Hindlimb muscle (tissue), 1 donor: ENCODE results near the gene FRYL. TPM values are rescaled to one million over a fixed set of nuclear protein-coding genes. Genes with fewer than 3 reads are reported as not detected.
"Not testable (repeated sequence)": the region's sequence is repeated elsewhere in the genome, so short reads cannot be mapped to it uniquely, and the experiment has no call there.

ENCODE experiments used
- DNase-seq: peaks from one replicate; pipeline ENCODE4 v3.0.0-alpha.2; 2013
- polyA plus RNA-seq: library from polyadenylated mRNA; unstranded; fragments of 120-200 nt; gene quantifications from one replicate; pipeline ENCODE4 v1.2.1, GENCODE V29; 2013; ENCODE audit not compliant: insufficient read length

Gene FRYL
- polyA plus RNA-seq, 1 donor: 25.6 TPM

DNA sequence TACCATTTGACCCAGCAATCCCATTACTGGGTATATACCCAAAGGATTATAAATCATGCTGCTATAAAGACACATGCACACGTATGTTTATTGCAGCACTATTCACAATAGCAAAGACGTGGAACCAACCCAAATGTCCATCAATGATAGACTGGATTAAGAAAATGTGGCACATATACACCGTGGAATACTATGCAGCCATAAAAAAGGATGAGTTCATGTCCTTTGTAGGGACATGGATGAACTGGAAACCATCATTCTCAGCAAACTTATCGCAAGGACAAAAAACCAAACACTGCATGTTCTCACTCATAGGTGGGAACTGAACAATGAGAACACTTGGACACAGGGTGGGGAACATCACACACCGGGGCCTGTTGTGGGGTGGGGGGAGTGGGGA is 34.9 kb downstream of the FRYL start:
- not testable (repeated sequence) for DNase-seq

DNA sequence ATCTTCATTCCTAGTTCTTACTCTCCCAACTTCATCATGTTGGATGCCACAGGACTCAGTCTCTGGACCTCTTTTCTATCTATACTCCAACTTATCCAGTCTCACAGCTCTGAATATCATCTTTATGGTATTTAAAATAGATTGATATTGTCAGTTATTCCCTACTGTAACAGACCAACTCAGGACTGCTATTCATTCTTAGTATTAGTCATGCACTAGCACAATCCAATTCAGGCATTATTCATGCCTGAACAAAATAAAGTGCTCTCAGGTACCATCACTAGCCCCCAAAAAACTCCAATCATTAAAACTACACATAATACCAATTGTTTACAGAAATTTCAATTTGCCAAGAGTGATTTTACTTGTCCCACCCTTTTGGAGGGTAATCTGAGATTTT is 37.7 kb downstream of the FRYL start:
- DNase-seq: no peak

DNA sequence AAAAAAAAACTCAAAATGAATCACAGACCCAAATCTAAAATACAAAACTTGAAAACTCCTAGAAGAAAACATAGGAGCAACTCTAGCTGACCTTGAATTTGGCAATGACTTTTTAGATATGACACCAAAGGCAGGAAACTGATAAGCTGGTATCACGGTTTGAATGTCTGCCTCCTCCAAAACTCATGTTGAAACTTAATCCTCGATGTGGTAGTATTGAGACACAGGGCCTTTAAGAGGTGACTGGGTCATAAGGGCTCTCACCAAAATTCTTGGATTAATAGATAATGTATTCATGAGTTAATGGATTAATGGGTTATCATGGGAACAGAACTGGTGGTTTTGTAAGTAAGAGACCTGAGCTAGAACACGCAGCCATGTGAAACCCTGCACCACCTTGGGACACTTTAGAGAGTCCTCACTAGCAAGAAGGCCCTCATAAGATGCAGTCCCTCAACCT is 40.5 kb downstream of the FRYL start:
- DNase-seq: no peak

- no peak for DNase-seq
These were observed 41.2 kb downstream of the FRYL start for GRCh38 chr4:48738856-48739255.

GRCh38 chr4:48728906-48729496 is 51.1 kb downstream of the FRYL start:
- not testable (repeated sequence) for DNase-seq

- DNase-seq: no peak
These were observed 52.2 kb downstream of the FRYL start for GRCh38 chr4:48727666-48728459.

- no peak for DNase-seq
These were observed 54.7 kb downstream of the FRYL start for GRCh38 chr4:48725414-48725813.

DNA sequence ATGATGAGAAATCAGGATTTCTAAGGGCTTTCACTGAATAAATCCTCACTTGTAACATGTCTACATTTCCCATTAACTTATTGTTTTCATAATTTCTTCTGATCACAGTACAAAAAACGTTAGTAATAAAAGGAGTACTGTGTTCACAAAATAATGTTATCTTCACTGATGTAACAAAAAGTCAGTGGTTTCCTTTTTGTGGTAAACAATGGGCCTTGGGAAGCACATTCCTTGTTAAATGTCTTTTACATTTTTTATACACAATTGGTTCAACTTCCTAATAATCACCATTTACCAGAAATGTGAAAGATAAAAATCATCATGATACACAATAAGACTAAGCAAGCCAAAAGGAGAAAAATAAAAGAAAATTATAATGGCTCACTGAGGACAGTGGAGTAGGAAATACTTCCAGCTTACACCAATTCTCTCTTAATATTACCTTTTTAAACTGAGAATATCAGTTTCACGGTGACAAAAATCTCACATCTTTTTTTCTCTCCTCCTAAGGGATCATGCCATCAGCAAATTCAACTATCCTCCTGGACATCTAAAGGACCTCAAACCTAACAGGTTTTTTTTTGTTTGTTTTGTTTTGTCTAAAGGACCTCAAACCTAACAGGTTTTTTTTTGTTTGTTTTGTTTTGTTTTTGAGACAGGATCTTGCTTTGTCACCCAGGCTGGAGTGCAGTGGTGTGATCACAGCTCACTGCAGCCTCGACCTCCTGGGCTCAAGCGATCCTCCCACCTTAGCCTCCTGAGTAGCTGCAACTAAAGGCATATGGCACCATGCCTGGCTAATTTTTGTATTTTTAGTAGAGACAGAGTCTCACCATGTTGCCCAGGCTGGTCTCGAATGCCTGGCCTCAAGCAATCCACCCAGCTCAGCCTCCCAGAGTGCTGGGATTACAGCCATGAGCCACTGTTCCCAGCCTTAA is 57.3 kb downstream of the FRYL start:
- no peak for DNase-seq

DNA sequence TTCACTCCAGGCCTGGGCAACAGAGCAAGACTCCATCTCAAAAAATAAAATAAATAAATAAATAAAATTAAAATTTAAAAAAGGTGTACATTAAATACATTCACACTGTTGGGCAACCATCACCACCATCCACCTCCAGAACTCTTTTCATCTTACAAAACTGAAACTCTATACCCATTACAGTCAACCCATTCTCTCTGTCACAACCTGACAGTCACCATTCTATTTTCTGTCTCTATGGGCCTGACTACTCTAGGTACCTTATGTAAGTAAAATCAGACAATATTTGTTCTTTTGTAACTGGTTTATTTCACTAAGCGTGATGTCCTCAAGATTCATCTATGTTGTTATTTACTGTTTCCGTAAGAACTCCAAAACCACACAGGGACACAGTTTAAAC is 59.6 kb downstream of the FRYL start:
- DNase-seq: no peak

- DNase-seq: no peak
These were observed 61.1 kb downstream of the FRYL start for GRCh38 chr4:48718818-48719465.

DNA sequence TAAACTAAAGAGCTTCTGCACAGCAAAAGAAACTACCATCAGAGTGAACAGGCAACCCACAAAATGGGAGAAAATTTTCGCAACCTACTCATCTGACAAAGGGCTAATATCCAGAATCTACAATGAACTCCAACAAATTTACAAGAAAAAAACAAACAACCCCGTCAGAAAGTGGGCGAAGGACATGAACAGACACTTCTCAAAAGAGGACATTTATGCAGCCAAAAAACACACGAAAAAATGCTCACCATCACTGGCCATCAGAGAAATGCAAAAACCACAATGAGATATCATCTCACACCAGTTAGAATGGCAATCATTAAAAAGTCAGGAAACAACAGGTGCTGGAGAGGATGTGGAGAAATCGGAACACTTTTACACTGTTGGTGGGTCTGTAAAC is 63.8 kb downstream of the FRYL start:
- DNase-seq: not testable (repeated sequence)

DNA sequence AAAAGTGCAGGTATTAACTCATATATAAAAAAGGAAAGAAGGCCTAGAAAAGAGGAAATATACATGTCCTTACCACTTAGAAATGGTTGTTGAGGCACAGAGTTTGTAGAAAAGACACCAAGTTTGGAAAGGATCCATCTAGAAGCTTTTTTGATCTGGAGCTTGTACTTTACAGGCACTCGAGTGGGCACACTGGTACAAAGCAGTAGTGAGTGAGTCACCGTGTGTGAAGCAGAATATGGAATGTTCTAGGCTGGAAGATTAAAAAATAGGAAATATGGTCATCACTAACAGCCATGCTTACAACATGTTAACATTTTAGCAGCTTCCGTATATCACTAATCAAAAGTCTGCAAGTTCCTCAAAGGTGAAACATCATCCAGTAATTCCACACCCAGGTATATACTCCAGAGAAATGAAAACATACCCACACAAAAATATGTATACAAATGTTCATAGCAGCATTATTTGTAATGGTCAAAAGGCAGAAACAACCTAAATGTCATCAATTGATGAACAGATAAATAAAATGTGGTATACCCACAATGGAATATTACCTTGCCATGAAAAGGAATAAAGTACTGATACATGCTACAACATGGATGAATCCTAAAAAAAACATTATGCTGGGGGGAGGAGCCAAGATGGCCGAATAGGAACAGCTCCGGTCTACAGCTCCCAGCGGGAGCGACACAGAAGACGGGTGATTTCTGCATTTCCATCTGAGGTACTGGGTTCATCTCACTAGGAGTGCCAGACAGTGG is 69.5 kb downstream of the FRYL start:
- no peak for DNase-seq

- DNase-seq: no peak
These were observed 70.2 kb downstream of the FRYL start for GRCh38 chr4:48709901-48710300.

DNA sequence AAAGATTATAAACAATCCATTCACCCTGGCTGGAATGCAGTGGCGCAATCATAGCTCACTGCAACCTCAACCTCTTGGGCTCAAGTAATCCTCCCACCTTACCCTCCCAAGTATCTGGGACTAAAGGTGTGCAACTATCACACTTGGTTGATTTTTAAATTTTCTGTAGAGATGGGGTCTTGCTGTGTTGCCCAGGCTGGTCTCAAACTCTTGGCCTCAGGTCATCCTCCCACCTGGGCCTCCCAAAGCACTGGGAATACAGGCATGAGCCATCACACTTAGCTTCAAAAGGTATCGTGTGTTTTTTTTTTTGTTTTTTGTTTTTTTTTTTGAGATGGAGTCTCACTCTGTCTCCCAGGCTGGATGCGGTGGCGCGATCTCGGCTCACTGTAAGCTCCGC is 71.5 kb downstream of the FRYL start:
- no peak for DNase-seq

DNA sequence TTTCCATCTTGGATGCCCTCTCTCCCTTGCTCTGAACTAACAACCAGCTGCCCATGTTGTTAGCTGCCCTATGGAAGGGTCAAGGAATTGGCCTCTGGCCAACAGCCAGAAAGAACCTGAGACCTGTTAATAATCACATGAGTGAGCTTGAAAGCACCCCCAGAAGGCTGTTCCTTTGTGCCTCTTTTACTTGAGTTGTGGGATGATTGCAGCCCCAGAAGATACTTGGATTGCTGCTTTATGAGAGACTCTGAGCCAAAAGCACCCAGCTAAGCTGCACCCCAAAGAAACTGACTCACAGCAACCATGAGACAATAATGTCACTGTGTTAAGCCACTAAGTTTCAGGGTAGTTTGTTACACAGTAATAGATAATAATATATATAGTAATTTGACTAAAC is 73.3 kb downstream of the FRYL start:
- no peak for DNase-seq

- no peak for DNase-seq
These were observed 74.5 kb downstream of the FRYL start for GRCh38 chr4:48705609-48706008.

- DNase-seq: no peak
These were observed 75.8 kb downstream of the FRYL start for GRCh38 chr4:48704091-48704802.

- no peak for DNase-seq
These were observed 80.6 kb downstream of the FRYL start for GRCh38 chr4:48699475-48699874.

- DNase-seq: no peak
These were observed 81.8 kb downstream of the FRYL start for GRCh38 chr4:48698029-48698971.

DNA sequence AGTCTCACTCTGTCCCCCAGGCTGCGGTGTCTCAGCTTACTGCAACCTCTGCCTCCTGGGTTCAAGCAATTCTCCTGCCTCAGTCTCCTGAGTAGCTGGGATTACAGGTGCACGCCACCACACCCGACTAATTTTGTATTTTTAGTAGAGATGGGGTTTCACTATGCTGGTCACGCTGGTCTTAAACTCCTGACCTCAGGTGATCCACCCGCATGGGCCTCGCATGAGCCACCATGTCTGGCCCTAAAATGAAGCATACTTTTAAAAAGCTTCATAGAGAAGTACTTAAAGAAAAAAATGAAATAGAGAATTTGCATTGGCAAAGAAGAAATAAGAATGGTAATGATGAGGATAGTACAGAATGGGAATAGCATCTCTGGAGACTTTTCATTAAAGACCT is 82.6 kb downstream of the FRYL start:
- DNase-seq: not testable (repeated sequence)
